HG03354 (cell line): ENCODE results near the gene SYNPR.

Experiments
- ATAC-seq: cut with Tn5 transposase; IDR thresholded peaks from one replicate; pipeline ENCODE4 v1.9.1; 2021; ENCODE audit warnings: mild to moderate bottlenecking; ENCODE audit not compliant: unreplicated experiment, poor library complexity, severe bottlenecking

Gene SYNPR

DNA sequence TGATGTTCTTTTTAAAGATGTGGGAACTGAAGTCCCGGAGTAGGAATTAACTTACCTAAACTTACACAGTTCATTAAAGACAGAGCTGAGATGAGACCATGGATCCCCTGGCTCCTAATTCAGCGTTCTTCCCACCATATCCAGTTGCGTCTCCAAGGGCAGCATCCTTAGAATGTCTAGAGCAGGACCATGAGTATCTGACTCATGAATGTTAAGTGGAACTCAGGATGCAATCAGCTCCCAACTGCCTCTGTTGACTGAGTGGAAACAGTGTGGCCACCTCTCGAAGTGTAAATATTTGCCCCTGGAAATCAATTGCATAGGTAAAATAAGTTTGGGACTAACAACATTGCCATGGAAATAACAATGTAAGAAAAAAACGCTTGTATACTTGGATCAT, 376.8 kb downstream of the SYNPR start:
- ATAC-seq = no peak

DNA sequence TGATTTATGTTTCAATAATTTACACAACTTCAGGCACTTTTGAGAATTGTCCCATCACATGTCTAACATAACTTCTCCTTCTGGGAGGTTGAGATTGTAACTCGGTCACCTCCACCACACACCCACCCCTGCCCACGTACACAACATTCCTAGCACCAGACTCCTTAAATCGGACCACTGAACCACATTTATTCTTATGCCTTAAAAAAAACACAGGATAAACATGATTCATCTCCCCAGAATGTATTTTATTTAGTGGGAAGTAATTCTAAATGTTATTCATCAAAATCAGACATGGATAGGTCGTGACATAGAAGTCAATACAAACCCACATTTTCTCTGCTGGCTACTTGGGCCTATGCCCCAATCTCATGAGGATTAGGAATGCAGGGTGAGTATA, 377.4 kb downstream of the SYNPR start:
- ATAC-seq = no peak

- ATAC-seq = no peak
Observed at GRCh38 chr3:63656786-63657185, 378.7 kb downstream of the SYNPR start.

DNA sequence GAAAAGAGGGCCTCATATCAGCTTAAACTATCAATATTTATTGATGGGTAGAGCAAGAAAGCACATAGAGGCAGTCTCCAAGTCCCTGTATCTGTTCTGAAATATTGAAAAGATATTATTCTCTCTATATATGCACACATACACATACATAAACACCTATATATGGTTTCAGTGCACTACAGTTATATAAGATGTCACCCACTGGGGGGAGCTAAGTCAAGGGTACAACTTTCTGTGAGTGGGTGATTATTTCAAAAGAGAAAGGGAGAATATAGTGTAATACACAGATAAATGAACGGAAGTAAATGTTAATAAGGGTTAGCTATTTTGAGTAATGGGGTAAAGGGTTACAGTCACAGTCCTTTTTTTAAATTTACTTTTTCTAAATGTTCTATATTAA, 383.1 kb downstream of the SYNPR start:
- ATAC-seq = no peak

DNA sequence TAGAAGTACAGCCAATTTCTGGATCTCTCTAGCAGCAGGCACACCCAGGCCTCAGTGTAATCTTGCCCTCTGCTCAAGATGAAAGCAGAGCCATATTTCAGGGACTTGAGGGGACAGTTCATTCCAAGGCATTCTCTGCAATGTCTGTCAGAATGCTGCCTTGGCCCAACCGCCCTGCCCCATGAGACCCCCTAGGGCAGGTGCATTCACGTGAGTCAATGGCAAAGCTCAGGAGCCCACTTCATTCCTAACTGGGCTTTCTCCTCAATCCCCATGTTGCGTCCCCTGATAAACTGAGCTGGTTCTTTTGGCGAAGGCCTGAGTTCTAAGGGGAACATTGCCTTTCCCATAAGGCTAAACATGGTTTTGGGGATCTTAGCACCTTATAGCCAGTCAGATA, 383.9 kb downstream of the SYNPR start:
- no peak for ATAC-seq

DNA sequence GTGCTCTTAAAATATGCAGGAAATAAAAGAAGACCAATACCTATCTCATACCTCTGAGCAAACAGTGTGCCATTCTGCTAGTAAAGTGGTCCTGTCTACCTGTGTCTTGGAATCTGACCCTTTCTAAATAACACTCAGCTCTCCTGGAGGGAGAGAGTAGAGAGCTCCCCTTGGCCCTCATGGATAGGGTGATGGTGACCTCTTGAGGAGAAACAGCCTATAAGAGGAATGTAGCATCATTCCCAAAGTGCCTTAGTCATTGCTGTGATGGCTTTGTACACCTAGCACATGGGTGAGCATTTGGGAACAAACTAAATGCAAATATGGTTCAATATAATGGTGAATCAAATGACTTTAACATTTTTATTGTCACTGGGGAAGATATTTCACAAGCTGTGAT, 384.4 kb downstream of the SYNPR start:
- no peak for ATAC-seq
